Bronchial epithelial cell (primary cell): ENCODE data around the gene PRDM7. TPM values are rescaled to one million over a fixed set of nuclear protein-coding genes. Genes with fewer than 3 reads are reported as not detected.

Experiments used
- DNase-seq: peaks from one replicate; pipeline ENCODE4 v3.0.0-alpha.2; 2010; ENCODE audit warnings: low read depth
- FAIRE-seq: peaks from 2 replicates; lab custom pipeline; 2011; peaks lifted over from hg19 to GRCh38; lab: Jason Lieb, UNC
- H3K27me3 ChIP-seq: 2 replicates; pipeline ENCODE4 v1.5.1; 2011; ENCODE audit warnings: low read length; ENCODE audit not compliant: control insufficient read depth, insufficient read depth
- H3K36me3 ChIP-seq: 2 replicates; pipeline ENCODE4 v1.5.1; 2011; ENCODE audit warnings: low read length; ENCODE audit not compliant: control insufficient read depth, insufficient read depth
- H3K4me3 ChIP-seq: 2 replicates; pipeline ENCODE4 v1.5.1; 2011; ENCODE audit warnings: mild to moderate bottlenecking, low read depth, low read length, control low read depth
- total RNA-seq: library from RNA; depleted of rRNA; stranded (reverse); fragments of >200 nt; gene quantifications from 2 replicates; pipeline ENCODE4 v1.2.1, GENCODE V29; 2014
- TF ChIP-seq, protein P1 (sequence below): IDR thresholded peaks from 2 replicates; pipeline ENCODE4 v1.5.1; 2011; ENCODE audit warnings: mild to moderate bottlenecking, moderate library complexity, low read length, control low read depth, inconsistent platforms; ENCODE audit not compliant: insufficient read depth, severe bottlenecking

PRDM7 gene
- total RNA-seq, 1 donor from 2014 or later: not detected

DNA sequence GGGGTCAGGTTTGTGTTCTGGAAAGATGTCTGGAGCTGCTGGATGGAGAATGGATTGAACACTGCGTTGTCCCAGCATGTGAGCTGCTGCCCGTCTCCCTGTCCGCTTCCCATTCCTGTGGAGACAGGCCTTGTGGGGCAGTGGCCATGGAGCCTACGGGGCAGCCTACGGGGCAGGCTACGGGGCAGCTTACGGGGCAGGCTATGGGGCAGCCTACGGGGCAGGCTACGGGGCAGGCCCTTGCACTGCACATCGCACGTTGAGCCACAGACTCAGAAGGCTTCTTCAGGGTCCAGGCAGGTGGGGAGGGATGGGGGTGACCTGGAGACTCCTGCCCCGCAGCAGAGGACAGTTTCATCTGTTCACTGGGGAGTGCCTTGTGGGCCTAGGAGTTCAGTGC is 48.1 kb downstream of the PRDM7 start:
- TF ChIP-seq, protein P1, sequence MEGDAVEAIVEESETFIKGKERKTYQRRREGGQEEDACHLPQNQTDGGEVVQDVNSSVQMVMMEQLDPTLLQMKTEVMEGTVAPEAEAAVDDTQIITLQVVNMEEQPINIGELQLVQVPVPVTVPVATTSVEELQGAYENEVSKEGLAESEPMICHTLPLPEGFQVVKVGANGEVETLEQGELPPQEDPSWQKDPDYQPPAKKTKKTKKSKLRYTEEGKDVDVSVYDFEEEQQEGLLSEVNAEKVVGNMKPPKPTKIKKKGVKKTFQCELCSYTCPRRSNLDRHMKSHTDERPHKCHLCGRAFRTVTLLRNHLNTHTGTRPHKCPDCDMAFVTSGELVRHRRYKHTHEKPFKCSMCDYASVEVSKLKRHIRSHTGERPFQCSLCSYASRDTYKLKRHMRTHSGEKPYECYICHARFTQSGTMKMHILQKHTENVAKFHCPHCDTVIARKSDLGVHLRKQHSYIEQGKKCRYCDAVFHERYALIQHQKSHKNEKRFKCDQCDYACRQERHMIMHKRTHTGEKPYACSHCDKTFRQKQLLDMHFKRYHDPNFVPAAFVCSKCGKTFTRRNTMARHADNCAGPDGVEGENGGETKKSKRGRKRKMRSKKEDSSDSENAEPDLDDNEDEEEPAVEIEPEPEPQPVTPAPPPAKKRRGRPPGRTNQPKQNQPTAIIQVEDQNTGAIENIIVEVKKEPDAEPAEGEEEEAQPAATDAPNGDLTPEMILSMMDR: no peak
- H3K4me3 ChIP-seq: no peak overlapping the region
- FAIRE-seq (peak; percentile 43), DNase-seq (no peak)
- H3K27me3 ChIP-seq: no peaks in the 10 kb centered on the region
- H3K36me3 ChIP-seq: peaks cover 9% of the 10 kb centered on the region

DNA sequence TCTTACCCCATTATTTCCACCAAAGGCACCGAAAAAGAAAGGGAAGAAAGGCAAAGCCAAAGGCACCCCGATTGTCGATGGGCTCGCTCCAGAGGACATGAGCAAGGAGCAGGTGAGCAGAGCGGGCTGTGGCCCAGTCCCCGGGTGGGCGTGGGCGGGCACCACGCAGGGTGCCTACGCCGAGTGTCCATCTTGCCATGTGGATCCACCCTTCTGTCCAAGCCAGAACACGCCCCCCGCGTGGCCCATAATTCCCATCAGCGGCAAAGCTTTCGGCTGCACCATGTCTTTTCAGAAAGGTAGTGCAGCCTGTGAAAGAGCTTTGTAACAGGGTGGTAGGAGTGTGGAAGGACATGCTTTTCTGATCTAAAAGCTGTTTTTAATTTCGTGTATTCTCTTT is 49.5 kb downstream of the PRDM7 start:
- no peak for FAIRE-seq
- TF ChIP-seq, protein P1: no peak

DNA sequence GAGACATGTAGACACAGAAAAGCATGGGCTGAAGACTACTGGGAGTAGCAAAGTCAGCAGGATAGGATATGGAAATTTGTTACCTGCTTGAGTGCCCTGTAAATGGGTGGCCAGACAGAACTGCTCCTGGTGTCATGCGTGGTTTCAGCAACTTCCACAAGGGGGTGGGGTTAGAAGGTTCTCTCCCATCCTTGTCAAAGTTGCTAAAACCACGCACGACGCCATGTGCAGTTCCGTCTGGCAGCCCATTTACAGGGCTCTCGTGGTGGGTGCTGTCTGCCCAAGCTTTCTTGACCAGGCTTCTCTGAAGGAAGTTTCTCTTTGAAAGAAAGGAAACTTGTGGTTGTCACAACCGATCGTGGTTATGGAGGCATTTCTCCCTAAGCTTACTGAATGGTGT is 51.0 kb downstream of the PRDM7 start:
- FAIRE-seq (no peak), DNase-seq (no peak)
- Histone ChIP-seq H3K36me3 (peaks cover 1% of the 10 kb centered on the region), H3K27me3 (no peaks in the 10 kb centered on the region), H3K4me3 (no peak overlapping the region)
- TF ChIP-seq, protein P1: peak; percentile 3

More for the DNA sequence above, 49.5 kb downstream of the PRDM7 start:
- no peak overlapping the region for H3K4me3 ChIP-seq
- H3K36me3 ChIP-seq: peaks cover 7% of the 10 kb centered on the region
- H3K27me3 ChIP-seq: no peaks in the 10 kb centered on the region
- no peak for DNase-seq

DNA sequence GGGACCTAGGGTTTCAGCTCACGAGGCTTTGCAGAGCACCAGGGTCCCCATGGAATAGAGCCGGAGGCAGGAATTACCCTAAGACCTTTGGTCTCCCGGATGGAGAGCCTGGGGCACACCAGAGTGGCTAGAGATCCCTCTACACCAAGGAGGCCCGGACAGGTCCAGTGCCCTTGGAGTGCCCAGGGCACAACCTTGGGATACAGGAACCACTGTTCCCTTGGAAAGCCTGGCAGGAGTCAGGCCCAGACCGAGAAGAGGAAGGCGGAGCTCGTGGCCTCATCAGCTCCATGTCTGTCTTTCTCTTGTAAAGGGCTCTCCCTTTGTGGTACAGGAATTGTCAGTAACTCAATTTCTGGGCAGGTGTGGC is 54.1 kb downstream of the PRDM7 start:
- Histone ChIP-seq H3K4me3 (peak overlapping the region; percentile 49), H3K27me3 (no peaks in the 10 kb centered on the region), H3K36me3 (no peaks in the 10 kb centered on the region)
- DNase-seq: no peak
- no peak for FAIRE-seq
- TF ChIP-seq, protein P1: no peak

DNA sequence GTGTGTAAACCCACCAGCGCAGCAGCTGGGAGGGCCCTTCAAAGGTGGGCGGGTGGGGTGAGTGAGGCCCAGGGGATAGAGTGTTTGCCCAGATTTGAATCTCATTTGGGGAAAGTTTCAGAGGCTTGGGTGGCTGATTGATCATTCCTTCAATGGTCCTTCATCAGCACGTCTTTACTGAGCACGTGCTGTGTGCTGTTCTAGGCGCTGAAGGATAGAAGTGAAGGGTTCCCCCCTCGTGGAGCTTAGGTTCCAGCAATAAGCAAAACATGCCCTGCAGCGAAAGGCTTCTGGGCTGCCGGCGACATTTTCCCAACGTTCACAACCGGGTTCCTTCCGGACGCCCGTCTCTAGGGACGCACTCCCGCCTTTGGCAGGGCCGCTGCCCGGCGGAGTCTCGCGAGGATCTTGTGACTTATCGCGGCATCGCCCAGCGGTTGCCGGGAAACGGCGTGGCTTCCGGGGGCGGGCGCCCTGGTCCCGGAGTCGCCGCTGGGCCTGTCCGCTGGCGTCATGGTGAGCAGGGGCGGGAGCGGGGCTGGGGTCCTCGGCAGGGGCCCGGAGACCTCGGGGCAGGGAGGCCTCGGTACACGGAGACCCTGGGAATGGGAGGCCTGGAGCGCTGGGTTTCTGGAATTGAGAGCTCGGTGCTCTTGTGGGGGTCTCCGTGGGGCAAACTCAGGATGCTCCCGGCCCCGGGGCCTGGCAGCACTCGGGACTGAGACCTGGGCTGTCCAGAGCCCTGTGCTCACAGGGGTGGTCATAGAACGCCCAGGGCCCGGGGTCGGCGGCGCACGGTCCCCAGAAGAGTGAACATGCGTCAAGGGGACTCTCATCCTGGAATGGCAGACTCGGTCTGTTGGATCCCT is 54.7 kb downstream of the PRDM7 start:
- TF ChIP-seq, protein P1: peak; percentile 12
- DNase-seq (peak; percentile 73), FAIRE-seq (no peak)
- Histone ChIP-seq H3K27me3 (no peaks in the 10 kb centered on the region), H3K36me3 (no peaks in the 10 kb centered on the region), H3K4me3 (peak overlapping the region; percentile 49)
